ENCODE results near the gene COX8A.
"Not testable (repeated sequence)": the region's sequence is repeated elsewhere in the genome, so short reads cannot be mapped to it uniquely, and the experiment has no call there.

COX8A gene

DNA sequence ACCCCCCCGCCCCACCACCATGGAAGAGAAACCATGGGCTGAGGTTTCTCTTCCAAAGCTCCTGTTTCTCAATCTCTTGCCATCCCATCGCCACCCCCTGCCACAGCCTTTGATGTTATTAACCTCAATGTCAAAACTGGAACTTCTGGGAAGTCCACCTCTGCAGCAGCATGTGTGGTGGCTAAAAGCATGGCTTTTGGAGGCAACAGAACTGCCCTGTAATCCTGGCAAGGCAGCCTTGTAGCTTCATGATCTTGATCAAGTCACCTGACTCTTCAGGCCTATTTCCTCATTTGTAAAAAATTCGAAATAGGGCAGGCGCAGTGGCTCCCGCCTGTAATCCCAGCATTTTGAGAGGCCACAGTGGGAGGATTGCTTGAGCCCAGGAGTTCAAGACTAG, 3.5 kb upstream of the COX8A start:
- no peak for DNase-seq (ENCODE audit: low read depth)

- not testable (repeated sequence) for DNase-seq (ENCODE audit: low read depth)
Observed at GRCh38 chr11:63973912-63974258, 535 bp upstream of the COX8A start.

DNA sequence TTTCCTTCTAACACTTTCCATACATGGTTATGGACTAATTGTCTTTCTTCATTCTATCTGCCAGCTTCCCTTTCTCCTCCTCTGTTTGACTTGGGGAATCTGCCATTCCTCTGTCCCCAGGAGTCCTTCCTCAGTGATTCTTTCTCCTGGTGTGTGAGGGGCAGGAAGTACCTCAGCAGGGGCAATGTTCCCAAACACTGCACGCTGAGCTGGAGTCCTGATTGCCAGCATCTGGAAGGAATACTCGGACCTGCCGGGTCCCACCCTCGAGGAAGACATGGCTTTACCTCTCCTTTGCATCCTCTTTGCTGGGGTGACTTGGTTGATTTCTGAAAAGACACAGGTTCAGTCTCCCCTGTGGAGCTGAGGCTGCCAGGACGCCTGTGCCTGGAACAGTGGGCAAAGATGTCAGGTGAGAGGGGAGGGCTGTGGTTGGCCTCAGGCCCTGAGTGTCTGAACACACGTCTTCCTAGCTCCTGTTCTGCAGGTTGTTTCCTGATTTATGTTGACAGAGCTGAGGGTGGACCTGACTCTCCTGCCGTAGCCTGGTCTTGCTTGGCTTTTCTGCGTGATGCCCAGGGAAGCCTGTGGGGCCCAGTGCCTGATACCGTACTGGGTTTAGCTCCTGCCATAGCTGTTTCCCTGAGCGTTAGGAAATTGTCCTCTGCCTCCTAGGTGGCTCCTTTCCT, 4.3 kb downstream of the COX8A start:
- no peak for DNase-seq (ENCODE audit: low read depth)

DNA sequence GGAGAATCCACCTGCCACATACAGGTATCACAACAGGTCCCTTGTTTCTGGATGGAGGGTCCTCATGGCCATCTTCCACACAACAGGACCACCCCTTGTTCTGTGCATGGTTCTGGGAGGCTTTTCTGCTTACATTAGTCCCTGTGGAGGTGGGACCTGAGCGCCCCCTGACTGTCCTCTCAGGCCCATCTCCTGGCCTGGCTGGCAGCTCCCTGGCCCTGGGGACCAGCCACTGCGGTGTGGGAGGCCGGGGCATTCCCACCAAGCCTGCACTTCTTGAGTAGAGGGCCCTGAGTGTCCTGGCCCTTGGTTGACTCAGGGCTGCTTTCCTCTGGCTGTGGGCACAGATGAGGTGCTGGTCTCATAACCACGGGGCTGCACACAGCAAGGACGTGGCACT, 5.0 kb downstream of the COX8A start:
- no peak for DNase-seq (ENCODE audit: low read depth)

GRCh38 chr11:63985812-63986155, 11.4 kb downstream of the COX8A start:
- peak; percentile 69 for DNase-seq (ENCODE audit: low read depth)

GRCh38 chr11:63986156-63986931, 11.9 kb downstream of the COX8A start, which contains the start of gene OTUB1:
OTUB1 (plus strand) TSS chr11:63986438; CDS start chr11:63986457, 19 bp downstream.
- DNase-seq (ENCODE audit: low read depth), result peak; percentile 83

DNA sequence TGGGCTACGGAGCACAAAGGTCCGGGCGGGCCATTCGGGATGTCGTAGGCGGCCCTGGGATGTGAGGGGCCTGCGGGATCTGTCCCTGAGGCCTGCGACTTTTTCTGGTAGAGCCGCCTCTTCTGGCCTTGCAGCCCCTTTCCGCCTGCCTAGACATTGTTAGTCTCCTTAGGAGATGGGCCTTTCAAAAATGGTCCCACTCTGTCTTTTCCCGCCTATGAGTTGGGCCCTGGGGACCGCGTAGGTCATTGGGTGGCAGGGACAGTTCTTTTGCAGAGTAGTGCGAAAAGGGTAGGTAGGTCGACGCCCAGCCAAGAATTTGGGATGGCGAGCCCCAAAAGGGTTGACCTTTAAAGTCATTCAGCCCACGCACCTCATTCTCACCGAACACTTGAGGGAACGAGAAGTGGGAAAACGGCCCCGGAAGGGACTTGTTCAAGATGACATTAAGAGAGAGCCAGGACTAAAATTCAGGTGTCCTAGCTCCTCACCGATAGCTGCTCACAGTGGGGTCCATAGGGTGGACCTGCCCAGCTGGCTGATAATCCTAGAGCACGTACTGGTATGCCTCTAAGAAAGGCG, 12.6 kb downstream of the COX8A start:
- no peak for DNase-seq (ENCODE audit: low read depth)

- DNase-seq (ENCODE audit: low read depth), result no peak
Observed at GRCh38 chr11:63991558-63991957, 17.1 kb downstream of the COX8A start.

DNA sequence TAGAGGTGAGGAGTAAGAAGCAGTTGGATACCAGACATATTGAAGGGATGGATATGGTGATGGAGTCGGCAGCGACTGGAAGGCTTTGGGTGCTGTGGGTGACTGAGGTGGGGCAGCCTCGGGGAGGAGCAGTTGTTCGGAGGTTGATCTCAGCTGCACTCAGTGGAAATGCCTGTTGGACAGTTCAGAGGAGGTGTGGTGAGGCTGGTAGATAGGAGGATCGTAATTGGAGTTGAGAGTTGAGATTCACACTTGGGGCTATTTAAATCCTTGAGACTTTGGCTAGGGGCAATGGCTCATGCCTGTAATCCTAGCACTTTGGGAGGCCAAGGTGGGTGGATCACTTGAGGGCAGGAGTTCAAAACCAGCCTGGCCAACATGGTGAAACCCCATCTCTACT, 18.7 kb downstream of the COX8A start:
- no peak for DNase-seq (ENCODE audit: low read depth)

GRCh38 chr11:63993993-63994392, 19.6 kb downstream of the COX8A start:
- no peak for DNase-seq (ENCODE audit: low read depth)

- DNase-seq (ENCODE audit: low read depth), result no peak
Observed at GRCh38 chr11:63996512-63996911, 22.1 kb downstream of the COX8A start.

DNA sequence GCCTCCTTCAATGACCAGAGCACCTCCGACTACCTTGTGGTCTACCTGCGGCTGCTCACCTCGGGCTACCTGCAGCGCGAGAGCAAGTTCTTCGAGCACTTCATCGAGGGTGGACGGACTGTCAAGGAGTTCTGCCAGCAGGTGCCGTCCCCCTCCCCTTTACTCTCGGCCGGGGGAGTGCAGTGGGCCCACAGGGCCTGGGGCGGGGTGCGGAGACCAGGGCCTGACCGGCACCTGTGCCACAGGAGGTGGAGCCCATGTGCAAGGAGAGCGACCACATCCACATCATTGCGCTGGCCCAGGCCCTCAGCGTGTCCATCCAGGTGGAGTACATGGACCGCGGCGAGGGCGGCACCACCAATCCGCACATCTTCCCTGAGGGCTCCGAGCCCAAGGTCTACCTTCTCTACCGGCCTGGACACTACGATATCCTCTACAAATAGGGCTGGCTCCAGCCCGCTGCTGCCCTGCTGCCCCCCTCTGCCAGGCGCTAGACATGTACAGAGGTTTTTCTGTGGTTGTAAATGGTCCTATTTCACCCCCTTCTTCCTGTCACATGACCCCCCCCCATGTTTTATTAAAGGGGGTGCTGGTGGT, 22.8 kb downstream of the COX8A start:
- no peak for DNase-seq (ENCODE audit: low read depth)

GRCh38 chr11:63997801-63998337, 23.4 kb downstream of the COX8A start:
- DNase-seq (ENCODE audit: low read depth), result no peak

GRCh38 chr11:63998558-63999348, 24.3 kb downstream of the COX8A start:
- peak; percentile 18 for DNase-seq (ENCODE audit: low read depth)

DNA sequence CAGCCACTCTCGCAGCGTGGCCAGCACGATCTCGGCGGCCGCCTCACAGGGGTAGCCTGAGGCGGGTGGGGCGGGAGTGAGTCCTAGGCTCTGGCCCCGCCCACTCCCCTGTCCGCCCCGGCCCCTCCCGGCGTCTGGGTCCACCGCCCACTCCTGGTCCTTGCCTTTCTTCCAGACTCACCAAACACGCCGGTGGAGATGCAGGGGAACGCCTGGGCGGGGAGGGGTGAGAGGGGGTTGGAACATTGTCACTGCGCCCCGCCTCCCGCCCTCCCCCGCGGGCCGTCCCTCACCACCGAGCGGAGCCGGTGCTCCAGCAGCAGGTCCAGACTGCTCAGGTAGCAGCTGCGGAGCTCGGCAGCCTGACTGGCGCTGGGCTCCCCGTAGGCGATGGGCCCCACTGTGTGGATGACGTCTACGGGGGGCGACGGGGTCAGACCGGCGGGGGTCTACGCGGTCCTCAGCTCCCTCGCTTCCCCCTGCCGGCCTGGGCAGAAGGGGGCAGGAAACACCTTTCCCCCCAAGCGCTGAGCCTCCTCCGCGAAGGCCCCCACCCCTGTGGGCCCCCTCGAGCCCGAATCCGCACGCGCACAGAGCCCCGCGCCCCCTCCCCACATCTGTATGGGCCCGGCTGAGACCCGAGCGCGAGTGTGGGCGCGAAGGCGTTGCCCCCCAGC, 25.1 kb downstream of the COX8A start:
- DNase-seq (ENCODE audit: low read depth), result peak; percentile 57

GRCh38 chr11:64000026-64000739, 25.8 kb downstream of the COX8A start:
- DNase-seq (ENCODE audit: low read depth), result peak; percentile 72

DNA sequence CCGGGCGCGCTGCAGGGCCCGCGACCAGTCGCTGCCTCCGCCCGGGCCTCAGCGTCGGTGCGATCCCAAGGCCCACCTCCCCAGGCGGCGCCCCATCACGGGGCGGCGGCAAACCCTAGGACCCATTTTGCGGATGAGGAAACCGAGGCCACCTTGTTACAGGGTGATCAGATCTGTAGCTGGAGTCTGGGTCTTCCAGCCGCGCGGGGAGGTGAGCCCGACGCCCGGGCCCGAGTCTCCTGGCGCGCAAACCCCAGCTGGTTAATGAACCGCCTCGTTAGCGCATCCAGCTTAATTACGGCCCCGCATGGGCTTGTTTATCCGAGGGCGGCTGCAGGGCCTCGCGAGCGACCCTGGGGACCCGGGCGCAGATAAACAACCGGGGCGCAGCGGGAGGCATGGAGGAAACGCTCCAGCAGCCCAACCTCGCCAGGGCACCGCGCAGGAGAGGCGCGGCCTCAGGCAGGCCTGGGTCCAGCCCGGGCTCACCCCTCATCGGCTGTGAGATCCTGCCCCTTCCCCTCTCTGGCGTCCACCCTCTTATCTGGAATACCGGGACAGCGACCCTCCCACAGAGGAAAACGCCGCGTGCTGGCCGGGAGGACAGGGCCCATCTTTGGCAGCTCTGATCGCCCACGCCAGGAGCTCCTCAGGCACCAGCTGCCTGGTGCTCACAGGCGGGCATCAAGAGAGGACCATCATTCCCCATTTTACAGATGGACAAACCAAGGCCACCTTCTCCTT, 26.5 kb downstream of the COX8A start:
- no peak for DNase-seq (ENCODE audit: low read depth)

GRCh38 chr11:64001484-64002420, 27.3 kb downstream of the COX8A start:
- DNase-seq (ENCODE audit: low read depth), result no peak
